GM18861 (cell line): ENCODE data around the gene STK31.
"Not testable (repeated sequence)": the region's sequence is repeated elsewhere in the genome, so short reads cannot be mapped to it uniquely, and the experiment has no call there.

Source experiments
- ATAC-seq: cut with Tn5 transposase; IDR thresholded peaks from one replicate; pipeline ENCODE4 v1.9.1; 2021; ENCODE audit not compliant: unreplicated experiment

STK31 gene

GRCh38 chr7:23788843-23789242 lies 78.8 kb downstream of the STK31 start:
- no peak for ATAC-seq

GRCh38 chr7:23791721-23792120 lies 81.7 kb downstream of the STK31 start:
- no peak for ATAC-seq

DNA sequence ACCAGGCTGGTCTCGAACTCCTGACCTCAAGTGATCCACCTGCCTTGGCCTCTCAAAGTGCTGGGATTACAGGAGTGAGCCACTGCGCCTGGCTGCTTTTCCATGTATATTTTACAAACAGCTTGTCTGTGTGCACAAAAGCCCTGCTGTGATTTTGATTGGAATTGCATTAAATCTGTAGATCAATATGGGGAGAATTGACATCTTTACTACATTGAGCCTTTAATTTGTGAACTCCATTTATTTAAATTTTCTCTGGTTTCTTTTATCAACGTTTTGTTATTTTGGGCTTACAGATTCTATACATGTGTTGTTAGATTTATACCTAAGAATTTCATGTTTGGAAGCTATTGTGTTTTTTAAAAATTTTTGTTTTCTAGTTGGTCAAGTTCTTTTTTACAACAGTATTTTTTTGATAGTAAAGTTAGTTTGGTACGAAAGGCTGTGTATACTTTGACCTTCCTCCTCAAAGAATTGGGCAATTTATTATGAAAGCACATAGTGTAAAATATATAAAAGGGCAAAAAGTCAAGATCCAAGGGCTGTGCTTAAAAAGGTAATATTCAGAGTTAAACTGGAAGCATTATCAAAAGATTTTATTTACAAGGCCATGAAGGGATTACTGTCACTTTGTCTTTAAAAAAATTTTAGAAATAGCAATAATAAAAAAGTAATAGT lies 92.8 kb downstream of the STK31 start:
- no peak for ATAC-seq

- no peak for ATAC-seq
These were observed 94.7 kb downstream of the STK31 start for GRCh38 chr7:23804707-23805106.

DNA sequence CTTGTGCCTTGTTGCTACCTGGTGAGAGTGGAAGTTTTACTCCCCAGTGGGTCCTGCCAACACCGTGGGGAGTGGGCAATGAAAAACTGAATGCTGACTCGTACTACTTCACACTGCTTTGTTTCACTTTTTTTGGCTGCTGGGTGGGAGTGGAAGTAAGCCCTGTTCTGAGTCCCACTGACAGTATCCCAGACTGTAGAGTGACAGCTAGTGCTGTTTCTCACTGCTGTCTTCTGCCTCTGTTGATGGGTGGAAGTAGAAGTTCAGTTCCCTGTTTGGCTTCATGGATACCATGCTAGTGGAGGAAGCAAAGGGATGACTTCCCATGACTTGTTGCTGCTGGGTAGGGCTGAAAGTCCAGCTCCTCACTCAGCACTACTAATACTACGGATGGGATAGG lies 98.4 kb downstream of the STK31 start:
- no peak for ATAC-seq

DNA sequence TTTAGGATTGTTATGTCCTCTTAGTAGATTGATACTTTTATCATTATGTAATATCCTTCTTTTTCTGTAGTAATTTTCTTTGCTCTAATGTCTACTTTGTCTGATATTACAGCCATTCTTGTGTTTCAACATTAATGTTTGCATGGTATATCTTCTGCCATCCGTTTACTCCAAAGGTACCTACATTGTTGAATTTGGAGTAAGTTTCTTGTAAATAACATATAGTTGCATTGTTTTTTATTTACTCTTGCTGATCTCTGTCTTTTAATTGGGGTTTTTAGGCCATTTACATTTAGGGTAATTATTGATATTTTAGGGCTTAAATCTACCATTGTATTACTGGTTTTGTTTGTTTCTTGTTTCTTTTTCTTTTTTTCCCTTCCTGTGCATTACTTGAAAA lies 100.1 kb downstream of the STK31 start:
- no peak for ATAC-seq

DNA sequence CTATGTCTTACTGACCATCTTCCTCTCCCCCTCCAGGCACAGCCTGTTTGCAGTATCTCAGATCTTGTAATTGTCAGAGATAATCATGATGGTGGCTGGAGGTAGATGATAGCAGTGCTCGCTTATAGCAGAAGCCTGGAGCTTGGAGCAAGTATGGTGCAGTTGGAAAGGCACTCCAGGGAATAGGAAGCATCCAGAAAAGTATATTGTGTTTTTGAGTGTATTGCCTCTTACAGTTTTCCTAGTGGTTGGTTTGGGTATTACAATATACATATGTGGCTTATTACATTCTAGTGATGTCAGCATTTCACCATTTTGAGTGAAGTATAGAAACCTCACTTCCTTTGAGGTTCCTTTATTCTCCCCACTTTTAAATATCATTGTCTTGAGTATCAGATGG lies 101.5 kb downstream of the STK31 start:
- no peak for ATAC-seq

DNA sequence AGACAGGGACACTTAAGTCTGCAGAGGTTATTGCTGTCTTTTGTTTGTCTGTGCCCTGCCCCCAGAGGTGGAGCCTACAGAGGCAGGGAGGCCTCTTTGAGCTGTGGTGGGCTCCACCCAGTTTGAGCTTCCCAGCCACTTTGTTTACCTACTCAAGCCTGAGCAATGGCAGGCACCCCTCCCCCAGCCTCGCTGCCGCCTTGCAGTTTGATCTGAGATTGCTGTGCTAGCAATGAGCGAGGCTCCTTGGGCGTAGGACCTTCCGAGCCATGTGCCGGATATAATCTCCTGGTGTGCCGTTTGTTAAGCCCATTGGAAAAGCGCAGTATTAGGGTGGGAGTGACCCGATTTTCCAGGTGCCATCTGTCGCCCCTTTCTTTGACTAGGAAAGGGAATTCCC lies 118.1 kb downstream of the STK31 start:
- ATAC-seq = not testable (repeated sequence)

- not testable (repeated sequence) for ATAC-seq
These were observed 122.7 kb downstream of the STK31 start for GRCh38 chr7:23832733-23833132.

DNA sequence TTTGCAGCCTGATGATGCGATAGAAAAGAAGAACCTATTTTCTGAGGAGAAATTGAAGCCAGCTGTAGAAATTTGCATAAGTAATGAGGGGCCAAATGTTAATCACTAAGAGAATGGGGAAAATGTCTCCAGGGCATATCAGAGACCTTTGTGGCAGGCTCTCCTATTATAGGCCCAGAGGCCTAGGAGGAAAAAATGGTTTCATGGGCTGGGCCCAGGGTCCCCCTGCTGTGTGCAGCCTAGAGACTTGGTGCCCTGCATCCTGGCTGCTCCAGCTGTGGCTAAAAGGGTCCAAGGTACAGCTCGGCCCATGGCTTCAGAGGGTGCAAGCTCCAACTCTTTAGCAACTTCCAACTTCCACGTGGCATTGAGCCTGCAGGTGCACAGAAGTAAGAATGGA lies 123.4 kb downstream of the STK31 start:
- no peak for ATAC-seq

- not testable (repeated sequence) for ATAC-seq
These were observed 134.8 kb downstream of the STK31 start for GRCh38 chr7:23844837-23845236.

DNA sequence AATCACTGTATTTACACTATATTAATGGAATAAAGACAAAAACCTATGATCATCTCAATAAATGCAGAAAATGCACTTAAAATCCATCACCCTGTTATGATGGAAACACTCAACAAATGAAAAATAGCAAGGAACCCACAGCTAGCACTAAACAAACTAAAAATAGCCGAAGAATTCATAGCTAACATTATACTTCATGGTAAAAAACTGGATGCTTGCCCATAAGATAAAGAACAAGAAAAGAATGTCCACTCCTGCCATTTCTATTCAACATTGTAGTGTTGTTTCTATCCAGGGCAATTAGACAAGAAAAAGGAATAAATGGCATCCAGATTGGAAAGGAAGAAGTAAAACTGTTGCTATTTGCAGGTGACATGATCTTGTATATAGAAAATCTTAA lies 142.1 kb downstream of the STK31 start:
- ATAC-seq = no peak

DNA sequence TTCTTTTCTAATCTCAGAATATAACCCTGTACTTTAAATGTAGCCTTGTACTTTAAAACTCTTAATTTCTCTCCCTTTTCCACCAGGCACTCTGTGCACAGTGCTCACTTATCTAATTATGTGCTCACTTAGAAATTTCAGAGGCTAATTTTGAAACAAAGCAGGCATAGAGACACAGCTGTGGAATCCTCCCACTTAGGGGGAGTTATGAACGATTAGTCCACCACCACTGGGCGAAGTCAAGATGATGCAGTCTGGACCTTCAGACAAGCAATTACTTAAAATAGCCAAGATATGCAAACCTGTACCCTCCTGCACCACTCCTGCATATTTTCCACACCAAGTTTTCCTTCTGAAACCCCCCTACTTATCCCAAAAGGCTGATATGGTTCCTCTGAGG lies 143.0 kb downstream of the STK31 start:
- no peak for ATAC-seq

GRCh38 chr7:23863209-23863787 lies 153.3 kb downstream of the STK31 start:
- ATAC-seq = no peak

DNA sequence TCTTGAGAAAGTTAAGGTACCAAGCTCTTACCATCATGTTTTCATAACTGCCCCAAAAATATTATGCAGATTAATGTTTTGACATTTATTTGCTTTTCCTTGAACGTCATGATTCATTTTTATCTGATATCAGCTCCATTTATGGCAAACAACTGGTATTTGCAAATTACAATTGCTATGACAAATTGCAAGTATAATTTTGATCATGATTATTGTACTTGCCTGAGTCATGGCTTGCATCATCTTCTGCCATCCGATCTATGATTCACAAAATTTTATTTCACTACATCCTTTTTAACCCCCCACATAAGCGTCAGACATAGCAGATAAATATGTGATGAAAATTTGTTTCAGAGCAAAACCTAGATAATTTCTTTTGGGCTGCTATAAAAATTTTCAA lies 155.0 kb downstream of the STK31 start:
- ATAC-seq = no peak

DNA sequence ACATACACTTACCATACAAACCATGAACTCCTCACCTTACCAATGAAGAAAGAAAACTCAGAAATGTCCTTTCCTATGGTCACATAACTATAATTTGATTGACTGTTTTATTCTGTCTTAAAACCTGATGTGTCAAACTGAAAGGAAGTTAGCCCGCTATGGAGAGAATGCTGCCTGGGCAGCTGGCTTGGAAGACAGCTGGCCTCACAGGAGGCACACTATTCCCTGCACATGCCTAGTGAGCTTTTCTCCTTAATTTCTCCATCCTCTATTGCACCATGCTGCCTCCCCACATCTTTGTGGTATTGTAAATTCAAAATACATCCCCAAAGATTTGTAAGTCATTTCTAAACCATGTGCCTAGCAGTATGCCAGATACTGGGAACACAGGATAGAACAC lies 163.3 kb downstream of the STK31 start:
- no peak for ATAC-seq

DNA sequence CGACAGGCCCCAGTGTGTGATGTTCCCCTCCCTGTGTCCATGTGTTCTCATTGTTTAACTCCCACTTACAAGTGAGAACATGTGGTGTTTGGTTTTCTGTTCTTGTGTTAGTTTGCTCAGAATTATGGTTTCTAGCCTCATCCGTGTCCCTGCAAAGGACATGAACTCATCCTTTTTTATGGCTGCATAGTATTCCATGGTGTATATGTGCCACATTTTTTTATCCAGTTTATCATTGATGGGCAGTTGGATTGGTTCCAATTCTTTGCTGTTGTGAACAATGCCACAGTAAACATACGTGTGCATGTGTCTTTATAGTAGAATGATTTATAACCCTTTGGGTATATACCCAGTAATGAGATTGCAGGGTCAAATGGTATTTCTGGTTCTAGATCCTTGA lies 166.5 kb downstream of the STK31 start:
- not testable (repeated sequence) for ATAC-seq
